GM12891 (cell line): ENCODE data around the gene TOMM34.

ENCODE experiments used
- POLR2A ChIP-seq: IDR thresholded peaks from 2 replicates; pipeline ENCODE4 v1.6.1; 2011; ENCODE audit warnings: low read depth, low read length, control low read depth
- POLR2AphosphoS5 ChIP-seq: IDR thresholded peaks from 2 replicates; pipeline ENCODE4 v1.6.1; 2011; ENCODE audit warnings: low read depth, low read length, control low read depth

DNA sequence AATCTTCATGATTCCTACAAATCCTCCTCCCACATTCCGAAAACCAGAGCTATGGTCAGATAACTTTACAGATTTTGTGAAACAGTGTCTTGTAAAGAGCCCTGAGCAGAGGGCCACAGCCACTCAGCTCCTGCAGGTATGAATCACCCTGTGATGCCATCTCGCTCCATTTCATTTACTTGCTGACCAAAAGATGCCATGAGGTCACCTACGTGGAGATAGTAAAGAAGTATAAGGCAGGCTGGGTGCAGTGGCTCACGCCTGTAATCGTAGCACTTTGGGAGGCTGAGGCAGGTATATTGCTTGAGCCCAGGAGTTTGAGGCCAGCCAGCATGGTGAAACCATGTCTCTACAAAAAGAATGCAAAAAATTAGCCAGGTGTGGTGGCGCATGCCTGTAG is 37.0 kb upstream of the TOMM34 start:
- TF ChIP-seq POLR2AphosphoS5 = no peak
- TF ChIP-seq POLR2A = no peak
